IPS-20b (cell line): ENCODE results near the gene FMNL1.

Source experiments
- H3K27ac ChIP-seq: one replicate; pipeline ENCODE4 v1.5.1; 2013; ENCODE audit warnings: low read length
- H3K27me3 ChIP-seq: 2 replicates; pipeline ENCODE4 v1.6.1; 2013; ENCODE audit warnings: mild to moderate bottlenecking, low read length, inconsistent platforms; ENCODE audit not compliant: insufficient read depth
- H3K36me3 ChIP-seq: 2 replicates; pipeline ENCODE4 v1.6.1; 2013; ENCODE audit warnings: low read depth, mild to moderate bottlenecking, inconsistent platforms, low read length, moderate library complexity; ENCODE audit not compliant: insufficient read depth
- H3K4me1 ChIP-seq: 2 replicates; pipeline ENCODE4 v1.6.1; 2013; ENCODE audit warnings: mild to moderate bottlenecking, control low read depth, inconsistent platforms, low read length, moderate library complexity; ENCODE audit not compliant: insufficient read depth
- H3K4me3 ChIP-seq: 2 replicates; pipeline ENCODE4 v1.5.1; 2013; ENCODE audit warnings: mild to moderate bottlenecking, low read length, inconsistent platforms
- H3K9ac ChIP-seq: 2 replicates; pipeline ENCODE4 v1.6.1; 2013; ENCODE audit warnings: low read depth, mild to moderate bottlenecking, inconsistent platforms, low read length, moderate library complexity
- H3K9me3 ChIP-seq: 2 replicates; pipeline ENCODE4 v1.6.1; 2013; ENCODE audit warnings: mild to moderate bottlenecking, low read depth, low read length, inconsistent platforms; ENCODE audit not compliant: insufficient read depth

FMNL1 gene

DNA sequence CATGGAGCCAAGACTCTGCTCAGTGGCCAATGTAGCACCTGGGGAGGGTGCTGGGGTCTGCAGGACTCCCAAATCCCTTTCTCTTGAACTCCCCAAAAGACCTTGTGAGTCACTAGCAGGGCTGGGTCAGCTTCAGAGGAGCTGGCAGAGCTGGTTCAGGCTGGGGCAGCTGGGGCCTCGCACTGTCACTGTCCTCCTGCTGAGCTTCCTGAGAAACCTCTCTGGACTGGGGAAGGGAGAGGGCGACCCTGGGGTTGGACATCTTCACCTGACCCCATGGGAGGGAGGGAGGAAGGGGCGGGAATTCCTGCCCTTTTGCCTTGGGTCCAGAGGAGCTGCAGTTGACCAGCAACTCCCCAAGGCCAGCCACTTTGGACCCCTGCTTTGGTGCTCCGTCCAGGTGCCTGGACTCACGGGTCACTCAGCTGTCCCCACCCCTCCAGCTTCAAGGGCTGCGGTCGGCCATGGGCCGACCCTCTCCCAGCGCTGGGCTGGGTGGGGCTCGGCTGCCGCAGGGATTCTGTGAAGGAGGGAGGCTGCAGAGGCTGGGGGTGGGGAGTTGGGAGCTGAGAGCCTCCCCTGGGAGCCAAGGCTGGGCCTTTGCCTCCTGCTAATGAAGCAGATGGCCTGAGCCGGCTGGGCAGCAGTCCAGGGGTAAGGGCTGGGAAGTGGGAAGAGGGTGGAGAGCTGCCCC is 9.2 kb downstream of the FMNL1 start:
- no peak overlapping the region for H3K4me3 ChIP-seq
- no peak overlapping the region for H3K27ac ChIP-seq
- H3K27me3 ChIP-seq: peaks cover 18% of the 10 kb centered on the region
- no peaks in the 10 kb centered on the region for H3K36me3 ChIP-seq
- H3K9ac ChIP-seq: no peak overlapping the region
- H3K9me3 ChIP-seq: no peaks in the 10 kb centered on the region
- H3K4me1 ChIP-seq: peaks cover 13% of the 10 kb centered on the region

DNA sequence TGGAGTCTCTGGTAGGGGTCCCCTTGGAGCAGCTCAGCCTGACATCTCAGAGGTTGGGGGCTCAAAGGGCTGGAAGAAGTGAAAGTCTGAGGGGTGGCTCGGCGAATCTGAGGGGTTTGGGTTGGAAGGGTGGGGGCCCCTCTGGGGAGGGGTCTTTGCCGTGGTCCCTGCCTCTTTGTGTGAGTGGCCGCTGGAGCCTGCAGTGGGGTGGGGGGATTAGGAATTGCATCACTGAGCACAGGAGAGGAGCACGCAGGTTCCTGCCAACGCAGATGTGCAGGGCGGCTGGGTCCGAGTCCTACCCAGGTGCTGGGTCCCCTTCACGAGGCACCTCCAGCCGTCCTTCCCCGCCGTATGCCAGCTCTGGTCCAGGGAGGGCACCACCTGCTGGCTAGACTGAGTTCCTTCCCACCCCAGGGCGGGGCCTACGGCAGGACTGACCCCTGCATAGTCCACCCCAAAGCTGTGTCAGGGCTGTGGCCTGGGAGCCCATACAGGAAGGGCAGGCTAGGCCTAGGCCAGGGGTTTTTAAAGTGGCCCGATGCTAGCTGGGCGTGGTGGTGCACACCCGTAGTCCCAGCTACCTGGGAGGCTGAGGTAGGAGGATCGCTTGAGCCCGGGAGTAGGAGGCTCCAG is 9.9 kb downstream of the FMNL1 start:
- no peak overlapping the region for H3K4me3 ChIP-seq
- H3K9me3 ChIP-seq: no peaks in the 10 kb centered on the region
- peaks cover 17% of the 10 kb centered on the region for H3K4me1 ChIP-seq
- no peak overlapping the region for H3K9ac ChIP-seq
- H3K27me3 ChIP-seq: peaks cover 22% of the 10 kb centered on the region
- no peaks in the 10 kb centered on the region for H3K36me3 ChIP-seq
- no peak overlapping the region for H3K27ac ChIP-seq

DNA sequence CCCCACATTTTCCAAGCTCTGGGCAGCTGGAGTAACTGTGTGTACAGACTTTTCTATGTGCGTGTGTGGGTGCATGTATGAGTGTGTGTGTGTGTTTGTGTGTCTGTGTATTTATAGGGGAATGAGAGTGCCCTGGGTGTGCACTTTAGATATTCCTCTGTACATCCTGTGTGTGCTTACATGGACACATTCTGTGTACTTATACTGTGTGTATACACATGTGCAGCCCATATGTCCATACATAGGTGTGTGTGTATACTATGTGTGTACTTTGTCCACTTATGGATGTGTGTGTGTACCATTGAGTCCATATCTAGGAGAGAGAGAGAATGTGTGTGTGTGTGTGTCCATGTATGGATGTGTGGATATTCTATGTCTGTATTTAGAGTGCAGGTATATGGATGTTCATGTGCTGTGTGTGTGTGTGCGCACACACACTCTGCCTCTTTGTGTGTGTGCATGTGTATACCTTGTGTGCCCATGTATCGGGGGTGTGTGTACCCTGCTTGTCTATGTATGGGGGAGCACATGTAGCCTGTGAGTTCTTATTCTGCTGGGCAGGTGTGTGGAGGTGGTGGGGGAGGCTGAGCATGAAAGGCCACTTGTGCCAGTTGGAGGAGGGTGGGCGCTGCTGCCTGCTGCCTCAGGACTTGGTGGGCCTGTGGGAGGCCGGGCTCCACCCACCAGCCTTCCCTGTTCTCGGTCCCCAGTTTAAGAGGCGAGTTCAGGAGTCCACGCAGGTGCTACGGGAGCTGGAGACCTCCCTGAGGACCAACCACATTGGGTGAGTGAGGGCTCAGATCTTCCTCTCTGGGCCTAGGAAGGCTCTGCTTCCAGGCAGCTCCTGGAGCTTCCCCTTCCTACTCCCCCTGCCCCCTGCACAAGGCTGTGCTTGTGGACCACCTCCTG is 11.1 kb downstream of the FMNL1 start:
- H3K27me3 ChIP-seq: peaks cover 29% of the 10 kb centered on the region
- H3K27ac ChIP-seq: no peak overlapping the region
- no peak overlapping the region for H3K4me3 ChIP-seq
- H3K4me1 ChIP-seq: peaks cover 17% of the 10 kb centered on the region
- H3K9me3 ChIP-seq: no peaks in the 10 kb centered on the region
- no peak overlapping the region for H3K9ac ChIP-seq
- no peaks in the 10 kb centered on the region for H3K36me3 ChIP-seq

DNA sequence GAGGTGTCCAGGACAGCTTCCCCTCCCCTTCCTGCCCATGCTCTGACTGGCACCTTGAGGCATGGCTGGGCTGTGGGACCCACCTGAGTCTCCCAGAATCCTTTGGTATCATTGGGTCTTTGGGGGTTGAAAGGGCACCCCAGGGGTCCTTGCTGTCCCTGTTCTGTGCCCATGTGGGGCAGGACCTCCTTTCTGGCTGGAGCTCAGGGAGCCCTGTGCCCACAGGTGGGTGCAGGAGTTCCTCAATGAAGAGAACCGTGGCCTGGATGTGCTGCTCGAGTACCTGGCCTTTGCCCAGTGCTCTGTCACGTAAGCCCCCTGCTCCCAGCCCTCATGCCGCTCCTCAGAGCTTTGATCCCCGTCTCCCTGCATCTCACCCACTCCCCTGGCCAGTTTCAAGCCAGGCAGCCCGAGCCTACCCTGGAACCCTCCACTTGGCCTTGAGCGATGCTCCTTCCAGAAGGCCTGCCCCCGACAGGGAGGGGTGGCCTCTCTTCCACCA is 11.8 kb downstream of the FMNL1 start:
- H3K4me1 ChIP-seq: peaks cover 16% of the 10 kb centered on the region
- H3K27me3 ChIP-seq: peaks cover 36% of the 10 kb centered on the region
- H3K27ac ChIP-seq: no peak overlapping the region
- no peak overlapping the region for H3K9ac ChIP-seq
- no peaks in the 10 kb centered on the region for H3K36me3 ChIP-seq
- no peaks in the 10 kb centered on the region for H3K9me3 ChIP-seq
- no peak overlapping the region for H3K4me3 ChIP-seq

DNA sequence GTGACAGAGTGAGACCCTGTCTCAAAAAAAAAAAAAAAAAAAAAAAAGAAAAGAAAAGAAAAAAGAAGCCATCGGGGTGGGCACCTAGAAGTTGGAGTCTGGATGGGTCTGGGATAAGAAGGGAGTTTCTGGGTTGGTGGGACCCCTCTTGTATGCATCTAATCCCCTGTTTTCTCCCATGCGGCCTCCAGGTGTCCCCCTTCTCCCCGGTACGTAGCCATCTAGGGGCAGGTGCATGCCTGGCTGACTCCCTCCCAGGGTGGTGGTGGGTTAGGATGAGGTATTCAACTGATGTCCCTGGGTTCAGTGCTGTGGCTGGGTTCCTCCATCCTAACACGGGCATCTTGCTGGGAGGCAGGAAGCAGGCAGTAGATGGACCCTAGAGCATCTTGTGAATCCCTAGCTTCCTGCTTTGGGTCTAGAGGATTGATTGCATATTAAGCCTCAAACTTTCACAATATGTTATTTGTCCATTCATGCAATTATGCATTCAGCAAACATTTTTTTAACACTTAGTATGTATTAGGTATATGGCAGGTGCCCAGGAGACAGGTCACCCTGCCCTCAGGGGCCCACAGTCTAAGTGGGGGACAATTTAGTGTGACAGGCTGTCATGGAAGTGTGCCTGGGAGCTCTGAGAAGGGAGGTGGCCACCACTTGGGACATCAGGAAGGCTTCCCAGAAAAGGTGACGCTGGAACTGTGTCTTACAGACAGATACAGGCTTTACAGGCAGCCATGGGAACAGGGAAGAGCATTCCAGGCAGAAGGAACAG is 13.1 kb downstream of the FMNL1 start:
- H3K4me3 ChIP-seq: no peak overlapping the region
- H3K9me3 ChIP-seq: no peaks in the 10 kb centered on the region
- H3K36me3 ChIP-seq: no peaks in the 10 kb centered on the region
- H3K27me3 ChIP-seq: peaks cover 49% of the 10 kb centered on the region
- no peak overlapping the region for H3K27ac ChIP-seq
- no peak overlapping the region for H3K9ac ChIP-seq
- peaks cover 6% of the 10 kb centered on the region; the same call in 1 of the 2 replicates for H3K4me1 ChIP-seq

DNA sequence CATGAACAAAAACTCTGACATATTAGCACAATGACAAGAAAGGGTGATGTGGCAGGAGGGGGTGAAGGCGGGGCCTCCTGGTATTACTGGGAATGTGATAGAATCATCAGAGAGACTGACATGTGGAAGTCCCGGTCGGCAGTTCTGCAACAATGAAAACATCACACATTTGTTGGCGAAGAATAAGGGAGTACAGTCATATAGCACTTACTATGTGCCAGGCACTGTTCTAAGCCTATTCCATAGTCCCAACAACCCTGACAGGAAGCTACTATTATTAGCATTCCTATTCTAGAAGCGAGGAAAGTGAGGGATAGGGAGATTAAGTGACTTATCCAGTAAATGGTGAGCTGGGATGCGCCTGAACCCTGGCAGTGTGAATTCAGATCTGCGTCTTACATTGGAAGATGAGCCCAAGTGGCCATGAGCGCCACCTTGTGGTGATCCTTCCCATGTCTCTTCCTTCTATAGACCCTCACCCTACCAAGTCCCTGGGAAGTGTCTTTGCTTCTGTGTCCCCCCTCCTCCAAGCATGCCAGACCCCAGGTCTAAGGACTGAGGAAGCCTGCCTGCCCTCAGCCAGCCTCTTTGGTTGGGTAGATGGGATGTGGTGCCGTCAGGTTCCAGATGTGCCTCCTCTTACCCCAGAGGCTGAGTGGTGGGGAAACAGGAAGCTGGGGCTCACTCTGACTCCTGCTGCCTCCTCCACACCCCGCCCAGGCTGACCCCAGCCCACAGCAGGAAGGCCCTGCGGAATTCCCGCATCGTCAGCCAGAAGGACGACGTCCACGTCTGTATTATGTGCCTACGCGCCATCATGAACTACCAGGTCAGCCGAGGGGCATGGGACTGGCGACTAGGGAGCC is 14.0 kb downstream of the FMNL1 start:
- Histone ChIP-seq H3K36me3 (no peaks in the 10 kb centered on the region), H3K27me3 (peaks cover 55% of the 10 kb centered on the region), H3K4me1 (peaks cover 7% of the 10 kb centered on the region; the same call in 1 of the 2 replicates), H3K9ac (no peak overlapping the region), H3K4me3 (no peak overlapping the region), H3K9me3 (no peaks in the 10 kb centered on the region), H3K27ac (no peak overlapping the region)

DNA sequence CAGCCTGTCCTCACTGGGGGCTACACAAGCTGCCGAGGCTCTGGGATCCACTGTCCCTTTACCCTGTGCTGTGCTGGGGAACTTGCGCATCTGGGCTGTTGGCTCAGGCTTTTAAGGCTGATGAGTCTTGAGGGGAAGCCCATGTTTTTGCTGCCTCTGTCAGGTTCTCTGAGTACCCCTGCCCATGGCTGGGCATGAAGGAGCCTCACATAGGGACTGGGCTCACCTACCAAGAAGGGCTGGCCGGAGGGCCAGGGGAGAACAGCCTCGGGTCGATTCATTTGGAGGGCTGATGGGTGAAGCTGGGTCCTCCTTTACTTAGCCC is 14.6 kb downstream of the FMNL1 start:
- Histone ChIP-seq H3K27ac (no peak overlapping the region), H3K9me3 (no peaks in the 10 kb centered on the region), H3K4me3 (no peak overlapping the region), H3K9ac (no peak overlapping the region), H3K4me1 (peaks cover 10% of the 10 kb centered on the region; the same call in 1 of the 2 replicates), H3K27me3 (peaks cover 56% of the 10 kb centered on the region), H3K36me3 (no peaks in the 10 kb centered on the region)

DNA sequence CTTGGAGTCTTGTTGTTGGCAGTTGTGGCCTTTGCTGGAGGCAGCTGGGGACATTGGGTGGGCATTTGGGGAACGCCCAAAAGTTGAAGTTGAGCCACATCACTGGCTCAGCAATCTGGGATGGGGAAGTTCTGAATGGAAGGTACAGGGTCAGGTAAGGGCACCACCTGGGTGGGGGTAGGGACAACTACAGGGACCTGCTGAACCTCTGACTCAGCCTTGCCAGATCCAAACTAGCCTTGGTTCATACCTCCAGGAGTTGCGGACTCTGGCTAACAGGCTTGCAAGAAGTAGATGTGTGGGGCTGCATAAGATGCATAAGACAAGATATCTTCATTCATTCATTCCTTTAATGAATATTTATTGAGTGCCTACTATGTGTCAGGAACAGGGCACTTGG is 16.0 kb downstream of the FMNL1 start:
- Histone ChIP-seq H3K27me3 (peaks cover 65% of the 10 kb centered on the region), H3K9ac (no peak overlapping the region), H3K9me3 (no peaks in the 10 kb centered on the region), H3K4me3 (no peak overlapping the region), H3K36me3 (no peaks in the 10 kb centered on the region), H3K27ac (no peak overlapping the region), H3K4me1 (peaks cover 10% of the 10 kb centered on the region; the same call in 1 of the 2 replicates)

DNA sequence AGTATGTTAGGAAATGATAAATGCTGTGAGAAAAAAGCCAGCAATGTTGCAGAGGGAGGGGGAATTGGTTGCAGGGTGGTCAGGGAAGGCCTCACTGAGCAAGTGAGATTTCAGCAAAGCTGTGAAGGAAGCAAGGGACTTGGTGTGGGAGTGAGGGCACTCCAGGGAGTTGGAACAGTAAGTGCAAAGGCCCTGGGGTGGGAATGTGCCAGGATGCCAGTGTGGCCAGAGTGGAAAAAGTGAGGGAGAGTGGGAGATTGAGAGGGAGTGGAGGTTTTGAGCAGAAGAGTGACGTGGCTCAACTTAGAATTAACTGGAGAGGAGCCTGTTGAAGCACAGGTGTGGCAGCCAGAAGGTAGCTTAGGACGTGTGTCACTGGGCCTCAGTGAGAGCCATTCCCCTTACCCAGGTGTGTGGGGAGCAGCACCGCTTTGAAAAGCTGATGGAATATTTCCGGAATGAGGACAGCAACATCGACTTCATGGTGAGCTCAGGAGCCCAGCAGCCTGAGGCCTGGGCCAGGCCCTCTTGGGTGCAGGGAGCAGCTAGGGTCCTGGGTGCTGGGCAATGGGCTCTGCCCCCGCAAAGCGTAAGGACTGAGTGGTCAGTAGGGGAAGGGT is 16.6 kb downstream of the FMNL1 start:
- Histone ChIP-seq H3K4me3 (no peak overlapping the region), H3K27me3 (peaks cover 70% of the 10 kb centered on the region), H3K9me3 (no peaks in the 10 kb centered on the region), H3K4me1 (peaks cover 10% of the 10 kb centered on the region; the same call in 1 of the 2 replicates), H3K27ac (no peak overlapping the region), H3K9ac (no peak overlapping the region), H3K36me3 (no peaks in the 10 kb centered on the region)

DNA sequence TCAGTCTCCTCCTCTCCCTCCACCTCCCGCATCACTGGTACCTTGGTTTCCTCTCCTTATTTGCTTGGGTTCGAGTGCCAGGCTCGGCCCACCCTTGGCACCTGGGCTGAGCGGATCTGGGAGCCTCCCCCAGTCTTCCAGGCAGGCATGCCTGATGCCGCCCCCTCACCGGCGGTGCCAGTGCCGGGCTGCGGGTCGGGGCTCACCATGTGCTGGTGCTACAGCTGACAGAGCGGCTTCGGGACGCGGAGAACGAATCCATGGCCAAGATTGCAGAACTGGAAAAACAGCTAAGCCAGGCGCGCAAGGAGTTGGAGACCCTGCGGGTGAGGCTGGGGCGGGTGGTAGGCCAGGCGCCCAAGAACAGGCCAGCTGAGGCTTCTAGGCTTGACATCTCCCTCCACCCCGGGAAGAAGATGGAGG is 19.2 kb downstream of the FMNL1 start:
- peaks cover 69% of the 10 kb centered on the region for H3K27me3 ChIP-seq
- H3K36me3 ChIP-seq: no peaks in the 10 kb centered on the region
- H3K4me3 ChIP-seq: peak overlapping the region; percentile 76
- no peak overlapping the region for H3K27ac ChIP-seq
- H3K4me1 ChIP-seq: peaks cover 8% of the 10 kb centered on the region; the same call in 1 of the 2 replicates
- H3K9me3 ChIP-seq: no peaks in the 10 kb centered on the region
- peak overlapping the region; percentile 32; the same call in 1 of the 2 replicates for H3K9ac ChIP-seq
